ENCODE data around the gene ZFP64.
"Not testable (repeated sequence)": the region's sequence is repeated elsewhere in the genome, so short reads cannot be mapped to it uniquely, and the experiment has no call there.

The ZFP64 gene

DNA sequence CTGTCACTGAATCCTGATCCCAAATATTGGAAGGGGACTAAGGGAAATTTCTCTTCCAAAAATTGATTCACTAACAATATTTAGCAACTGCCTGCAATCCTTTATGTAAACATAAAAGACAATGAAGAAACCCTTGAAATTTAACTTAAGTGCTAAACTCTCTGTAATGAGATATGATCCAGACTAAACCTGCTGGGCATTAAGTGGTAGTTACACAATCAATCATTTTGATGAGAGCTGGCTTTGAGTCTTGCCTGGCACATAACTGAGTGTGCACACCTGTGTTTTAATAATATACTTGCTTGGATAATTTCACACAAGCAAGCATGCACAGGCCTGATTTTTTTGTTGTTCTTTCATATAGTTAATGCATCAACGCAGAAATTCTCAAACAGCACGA, 9.8 kb upstream of the ZFP64 start:
- no peak for DNase-seq (ENCODE audit: low spot score)

DNA sequence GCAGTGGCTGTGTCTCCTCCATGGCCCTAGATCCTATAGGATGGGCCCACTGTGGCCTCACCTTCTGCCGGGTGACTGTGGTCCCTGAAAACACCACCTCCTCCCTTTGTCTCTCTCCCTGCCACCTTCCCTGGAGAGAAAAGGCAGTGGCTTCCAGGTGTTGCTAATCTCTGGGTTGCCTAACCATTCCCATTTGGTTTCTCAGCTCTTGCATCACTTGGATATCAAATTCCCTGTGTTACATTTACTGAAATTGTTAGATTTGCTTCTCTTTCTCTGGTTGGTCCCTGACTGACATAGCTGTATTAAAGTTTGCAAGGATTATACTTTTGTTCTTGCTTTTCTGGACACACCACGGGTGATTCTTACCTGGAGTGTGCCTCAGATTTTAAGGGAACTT, 9.3 kb upstream of the ZFP64 start:
- no peak for DNase-seq (ENCODE audit: low spot score)

DNA sequence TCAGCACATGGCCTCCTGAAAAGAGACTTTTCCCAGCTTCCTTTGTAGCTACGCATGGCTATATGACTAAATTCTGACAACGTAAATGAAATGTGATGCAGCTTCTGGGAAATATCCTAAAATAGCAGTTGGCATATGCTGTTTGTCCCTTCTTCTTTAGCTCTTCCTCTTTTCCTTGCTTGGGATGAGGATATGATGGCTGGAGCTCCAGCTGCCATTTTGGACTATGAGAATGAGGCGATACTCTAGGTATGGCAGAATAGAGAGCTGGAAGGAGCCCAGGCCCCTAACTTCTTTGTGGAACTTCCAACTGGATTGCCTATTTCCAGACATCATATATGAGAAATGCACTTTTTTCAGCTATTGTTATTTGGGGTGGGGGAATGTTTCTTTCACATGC, 5.3 kb upstream of the ZFP64 start:
- DNase-seq (ENCODE audit: low spot score): no peak

DNA sequence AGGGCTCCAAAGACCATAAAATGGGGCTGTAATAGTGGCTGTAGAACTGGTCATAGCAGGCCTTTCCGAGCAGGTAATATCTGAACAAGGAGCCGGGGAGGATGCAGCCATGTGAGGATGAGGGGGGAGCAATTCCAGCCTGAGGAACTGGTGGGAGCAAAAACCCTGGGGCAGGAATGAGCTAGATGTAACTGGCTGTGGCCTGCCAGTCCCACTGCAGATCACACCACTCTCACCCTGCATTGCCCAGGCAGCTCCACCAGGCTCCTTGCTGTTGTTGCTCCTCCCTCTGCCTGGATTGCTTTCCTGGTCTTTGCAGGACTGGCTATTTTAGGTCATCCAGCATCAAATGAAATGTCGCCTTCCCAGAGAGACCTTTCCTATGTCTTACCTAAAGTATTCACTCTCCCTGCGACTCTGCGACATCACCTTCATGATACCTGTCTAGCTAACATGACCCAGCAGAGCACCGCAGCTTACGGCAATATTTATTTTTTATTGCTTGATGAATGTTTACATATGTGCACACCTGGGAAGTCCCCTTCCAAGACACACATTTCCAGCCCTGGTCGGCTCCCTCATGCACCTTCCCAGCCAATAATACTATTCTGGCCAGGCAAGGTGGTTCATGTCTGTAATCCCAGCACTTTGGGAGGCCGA, 2.4 kb upstream of the ZFP64 start:
- no peak for DNase-seq (ENCODE audit: low spot score)

DNA sequence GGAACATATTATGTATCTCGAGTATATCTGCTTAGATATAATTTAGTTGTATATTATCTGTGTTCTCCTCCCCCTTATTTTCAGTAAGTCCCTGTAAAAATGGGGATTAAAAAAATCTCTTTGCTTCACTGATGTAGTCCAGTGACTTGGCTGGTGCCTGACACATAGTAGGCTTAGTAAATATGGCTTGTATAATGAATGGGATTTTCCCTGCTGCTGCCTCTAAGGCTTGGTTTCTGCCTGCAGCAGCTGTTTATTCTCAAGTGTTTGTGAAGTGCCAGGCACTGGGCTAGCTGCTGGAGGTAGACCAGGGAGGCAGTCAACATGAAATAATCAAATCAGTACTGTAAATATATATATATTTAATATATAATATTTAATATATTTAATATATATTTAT, 1.6 kb upstream of the ZFP64 start:
- no peak for DNase-seq (ENCODE audit: low spot score)

DNA sequence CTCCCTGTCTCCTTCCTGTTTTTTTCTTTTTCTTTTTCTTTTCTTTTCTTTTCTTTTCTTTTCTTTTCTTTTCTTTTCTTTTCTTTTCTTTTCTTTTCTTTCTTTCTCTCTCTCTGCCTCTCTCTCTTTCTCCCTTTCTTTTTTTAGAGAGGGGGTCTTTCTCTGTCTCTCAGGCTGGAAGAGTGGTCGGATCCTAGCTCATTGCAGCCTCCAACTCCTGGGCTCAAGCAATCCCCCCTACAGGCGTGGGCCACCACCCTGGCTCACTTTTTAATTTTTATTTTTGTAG, 1.1 kb upstream of the ZFP64 start:
- not testable (repeated sequence) for DNase-seq (ENCODE audit: low spot score)

DNA sequence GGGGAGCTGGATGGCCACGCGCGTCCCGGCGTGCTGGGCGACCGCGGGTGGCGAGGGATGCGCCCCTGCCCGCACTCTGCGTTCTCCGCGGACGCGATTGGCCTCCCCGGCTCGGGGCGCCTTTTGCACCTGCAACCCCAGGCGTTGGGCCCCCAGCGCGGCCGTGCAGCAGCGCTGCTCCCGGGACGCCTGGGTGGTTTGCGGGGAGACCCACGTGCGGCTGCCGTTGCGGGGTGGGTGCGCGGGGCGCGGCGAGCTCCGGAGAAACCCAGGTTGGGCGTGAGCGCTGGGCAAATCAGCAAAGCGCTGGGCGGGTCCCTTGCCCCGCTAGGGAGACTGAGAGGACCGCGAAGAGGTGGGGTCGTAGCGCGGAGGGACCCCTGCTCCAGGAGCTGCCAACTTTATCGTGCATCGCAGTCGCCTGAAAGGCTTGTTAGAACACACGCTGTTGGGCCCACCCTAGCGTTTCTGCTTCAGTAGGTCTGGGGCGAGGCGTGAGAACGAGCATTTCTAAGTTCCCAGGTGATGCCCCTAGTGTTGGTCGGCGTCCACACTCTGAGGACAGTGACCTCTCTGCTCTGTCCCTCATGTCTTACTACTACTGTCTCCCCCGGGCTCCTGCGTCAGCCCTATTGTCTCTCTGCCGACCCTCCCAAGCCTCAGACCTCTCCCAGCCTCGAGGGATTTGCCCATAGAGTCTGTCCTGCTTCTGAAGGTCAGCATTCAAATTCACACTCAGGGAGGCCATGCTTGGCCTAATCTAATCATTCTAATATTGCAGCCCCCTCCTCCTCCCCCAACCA, 538 bp upstream of the ZFP64 start:
- DNase-seq (ENCODE audit: low spot score): peak; percentile 40

DNA sequence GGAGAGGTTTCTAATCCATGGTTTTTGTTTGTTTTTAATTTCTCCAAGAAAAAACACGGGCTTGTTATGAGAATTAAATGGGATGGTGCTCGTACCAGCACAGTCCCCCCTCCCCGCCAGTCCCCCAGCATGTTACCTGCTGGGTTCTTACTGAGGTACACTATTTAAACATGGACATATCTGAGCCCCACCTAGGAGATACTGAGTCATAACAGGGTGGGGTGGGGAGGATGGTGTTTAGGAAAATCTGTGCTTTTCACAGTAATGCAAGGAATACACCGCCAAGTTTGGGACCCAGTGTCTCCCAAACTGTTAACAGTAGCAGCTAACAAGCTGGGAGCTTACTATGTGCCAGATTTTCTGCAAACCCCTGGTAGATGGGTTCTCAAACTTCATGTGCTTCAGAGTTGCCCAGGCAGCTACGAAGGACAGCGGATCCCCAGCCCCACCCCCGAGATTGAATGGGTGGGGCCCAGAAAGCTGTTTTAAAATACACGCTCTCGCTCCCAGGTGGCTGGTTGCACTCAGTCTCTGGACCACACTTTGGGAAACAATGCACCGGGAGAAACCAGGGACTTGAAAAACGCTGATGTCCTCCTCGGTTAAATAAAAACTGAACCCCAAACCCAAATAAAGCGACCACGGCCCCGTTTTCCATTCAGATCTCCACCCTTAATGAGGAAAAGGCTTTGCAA, 995 bp downstream of the ZFP64 start:
- peak; percentile 34 for DNase-seq (ENCODE audit: low spot score)

DNA sequence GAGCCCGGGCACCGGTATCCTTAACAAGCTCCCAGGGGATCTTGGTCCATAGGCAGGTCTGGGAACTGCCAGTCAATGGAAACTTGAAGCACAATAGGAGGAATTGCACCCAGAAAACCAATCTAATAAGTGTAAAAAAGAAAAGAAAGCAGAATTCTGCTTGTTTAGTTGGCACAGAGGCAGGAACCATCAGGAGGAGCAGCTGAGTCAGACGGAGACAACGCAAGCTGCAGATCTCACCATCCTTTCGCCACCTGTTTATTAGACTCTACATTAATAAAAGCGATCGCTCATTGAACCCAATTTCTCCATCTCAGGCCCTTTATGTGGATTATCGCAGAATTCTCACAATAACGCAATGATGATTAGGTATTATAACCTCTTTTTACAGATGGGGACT, 9.8 kb downstream of the ZFP64 start:
- DNase-seq (ENCODE audit: low spot score): no peak

DNA sequence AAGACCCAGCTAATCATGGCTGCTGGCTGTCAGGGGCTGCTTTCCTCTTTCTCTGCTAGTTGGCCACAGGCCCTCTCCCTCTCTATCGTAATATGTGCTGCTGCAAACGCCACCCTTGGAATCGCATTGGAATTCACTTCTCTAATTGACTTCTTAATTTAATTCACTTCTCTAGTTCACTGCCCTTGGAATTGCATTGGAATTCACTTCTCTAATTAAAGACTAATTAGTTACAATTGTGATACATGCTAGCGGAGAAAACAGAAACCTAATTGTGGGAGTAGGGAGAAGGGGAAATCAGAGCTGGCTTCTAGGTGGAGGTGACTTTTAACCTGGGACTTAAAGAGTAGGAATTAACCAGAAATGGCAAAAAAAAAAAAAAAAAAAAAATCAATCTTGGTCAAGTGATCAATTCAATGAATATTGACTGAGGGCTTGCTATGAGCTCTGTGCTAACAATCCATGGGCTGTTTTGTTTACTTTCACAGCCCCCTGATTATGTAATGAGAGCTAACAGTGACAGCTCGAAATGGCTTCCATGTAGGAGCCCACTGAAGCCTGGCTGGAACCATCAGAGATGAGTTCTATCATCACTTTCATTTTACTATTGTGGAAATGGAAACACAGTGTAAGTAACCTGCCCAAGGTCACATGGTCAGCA, 11.3 kb downstream of the ZFP64 start:
- no peak for DNase-seq (ENCODE audit: low spot score)

DNA sequence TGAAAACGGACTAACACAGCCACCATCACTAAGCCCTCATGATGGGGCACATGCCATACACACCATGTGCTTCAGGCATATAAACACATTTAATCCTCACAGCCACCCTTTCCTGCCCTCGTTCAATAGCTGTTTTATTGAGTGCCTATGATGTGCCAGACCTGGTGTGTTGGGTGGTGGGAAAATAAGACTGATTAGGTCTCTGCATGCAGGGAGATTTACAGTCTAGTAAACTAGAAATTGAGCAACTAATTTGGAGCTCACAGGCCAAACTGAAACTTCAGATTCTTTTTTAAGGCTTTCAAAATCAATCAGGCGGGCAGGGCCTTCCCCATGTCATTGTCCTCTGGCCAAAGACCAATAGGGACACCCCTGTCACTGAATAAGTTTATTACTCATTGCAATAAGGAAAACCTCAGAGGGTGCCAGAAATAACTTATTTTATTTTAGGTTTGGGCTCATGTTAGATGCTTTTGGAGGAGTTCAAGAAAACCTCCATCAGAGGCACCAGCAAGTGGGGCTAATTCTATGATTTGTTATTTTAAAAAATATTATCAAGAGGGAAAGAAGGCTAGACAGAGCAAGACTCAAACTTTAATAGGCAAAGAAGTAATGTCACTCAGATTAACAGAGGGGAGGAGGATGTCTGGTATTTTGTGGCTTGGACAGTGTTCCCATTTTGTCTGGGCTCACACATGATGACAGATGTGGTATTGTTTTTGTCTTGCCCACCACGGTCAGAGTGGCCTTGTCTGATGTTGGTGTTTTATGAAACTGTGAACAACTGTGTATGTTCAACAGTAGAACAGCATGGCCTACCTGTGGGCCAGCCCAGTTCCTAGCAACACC, 12.0 kb downstream of the ZFP64 start:
- DNase-seq (ENCODE audit: low spot score): no peak

DNA sequence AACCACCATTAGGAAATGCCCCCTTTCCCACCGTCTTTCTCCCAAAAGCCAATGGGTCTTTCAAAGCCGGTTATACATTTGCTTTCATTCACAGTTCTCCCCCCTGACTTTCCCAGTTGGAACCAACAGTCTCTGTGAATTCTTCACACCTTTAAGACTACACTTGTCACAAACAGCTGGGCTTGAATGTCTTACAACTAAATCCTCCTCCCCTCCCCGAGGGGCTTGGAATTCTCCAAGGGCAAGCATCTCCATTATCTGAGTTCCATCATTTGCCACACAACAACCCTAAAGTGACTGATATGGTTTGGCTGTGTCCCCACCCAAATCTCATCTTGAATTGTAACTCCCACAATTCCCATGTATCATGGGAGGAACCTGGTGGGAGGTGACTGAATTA, 12.9 kb downstream of the ZFP64 start:
- DNase-seq (ENCODE audit: low spot score): no peak

DNA sequence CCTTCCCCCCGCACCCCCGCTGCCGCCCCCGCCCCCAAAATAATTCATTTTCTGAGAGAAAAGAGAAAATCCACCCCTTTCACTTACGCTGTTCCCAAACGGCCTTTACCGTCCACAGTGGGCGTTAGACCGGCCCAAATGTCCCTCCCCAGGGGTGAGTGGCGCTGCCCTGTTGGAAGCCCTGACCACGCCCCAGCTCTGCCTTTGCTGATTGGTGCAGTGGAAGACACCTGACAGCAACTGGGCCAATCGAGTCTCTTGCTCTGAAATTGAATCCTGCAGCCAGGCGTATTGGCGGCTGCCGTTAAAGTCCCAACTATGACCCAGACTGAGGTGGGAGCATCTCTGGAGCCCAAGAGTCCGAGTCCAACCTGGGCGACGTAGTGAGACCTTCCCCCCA, 15.7 kb downstream of the ZFP64 start:
- no peak for DNase-seq (ENCODE audit: low spot score)

DNA sequence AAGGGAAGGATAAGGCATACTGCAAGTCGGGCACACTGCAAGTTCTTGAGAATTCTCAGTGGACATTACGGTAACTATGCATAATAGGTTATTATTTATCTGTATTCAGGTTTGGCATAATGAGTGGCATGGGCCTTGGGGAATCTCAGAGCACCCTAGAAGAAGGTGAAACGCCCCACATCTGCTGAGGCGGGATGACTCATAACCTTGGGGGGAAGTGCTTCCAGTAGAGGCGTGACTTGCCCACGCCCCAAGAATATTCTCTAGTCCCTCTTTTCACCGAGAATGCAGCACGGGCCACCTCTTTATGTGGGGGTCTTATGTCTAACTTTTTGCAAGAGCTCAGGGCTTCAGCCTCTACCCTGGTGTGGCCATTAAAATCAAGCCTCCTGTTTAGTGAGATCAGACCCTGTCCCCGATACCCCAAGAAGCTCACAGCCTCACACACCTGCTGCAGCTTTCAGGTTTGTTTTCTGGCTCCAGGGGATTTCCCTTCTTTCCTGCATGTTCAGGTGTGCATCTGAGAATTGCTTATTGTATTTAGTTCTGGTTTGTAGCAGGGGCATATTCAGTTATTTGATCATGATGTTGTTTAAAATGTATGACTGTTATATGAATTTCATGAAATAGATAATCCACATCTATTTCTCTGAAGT, 19.1 kb downstream of the ZFP64 start:
- no peak for DNase-seq (ENCODE audit: low spot score)

DNA sequence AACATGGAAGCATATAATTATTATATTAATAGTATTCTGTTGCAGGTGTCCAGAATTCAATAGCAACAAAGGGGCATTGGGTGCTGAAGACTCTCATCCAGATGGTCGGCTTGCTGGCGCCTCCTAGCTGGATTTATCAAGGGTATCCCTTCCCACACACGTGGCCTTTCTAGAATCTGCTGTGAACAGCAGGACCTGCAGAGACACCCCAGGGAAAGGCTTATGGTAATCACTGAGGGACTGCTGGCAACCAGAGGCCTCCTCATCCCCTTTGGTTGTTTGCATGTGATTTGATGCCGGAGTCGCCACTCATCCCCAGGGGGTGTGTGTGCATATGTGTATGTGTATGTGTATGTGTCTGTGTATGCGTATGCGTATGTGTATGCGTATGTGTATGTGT, 20.6 kb downstream of the ZFP64 start:
- DNase-seq (ENCODE audit: low spot score): no peak

DNA sequence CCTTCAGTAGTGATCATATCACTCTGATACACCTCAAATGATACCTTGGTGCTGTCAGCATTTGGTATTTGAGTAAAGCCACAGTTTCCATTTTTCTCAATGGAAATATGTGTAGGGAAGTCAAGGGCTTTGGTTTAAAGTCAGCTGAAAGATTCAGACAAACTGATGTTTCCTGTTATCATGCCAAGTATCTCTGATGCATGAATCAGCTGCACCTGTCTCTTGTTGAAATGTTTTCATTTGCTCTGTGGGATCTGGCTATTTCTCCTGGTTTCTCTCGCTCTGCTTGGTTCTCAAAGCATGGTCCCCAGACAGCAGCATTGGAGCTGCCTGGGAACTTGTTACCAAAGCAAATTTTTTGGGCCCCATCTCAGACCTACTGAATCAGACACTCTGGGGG, 23.5 kb downstream of the ZFP64 start:
- no peak for DNase-seq (ENCODE audit: low spot score)

DNA sequence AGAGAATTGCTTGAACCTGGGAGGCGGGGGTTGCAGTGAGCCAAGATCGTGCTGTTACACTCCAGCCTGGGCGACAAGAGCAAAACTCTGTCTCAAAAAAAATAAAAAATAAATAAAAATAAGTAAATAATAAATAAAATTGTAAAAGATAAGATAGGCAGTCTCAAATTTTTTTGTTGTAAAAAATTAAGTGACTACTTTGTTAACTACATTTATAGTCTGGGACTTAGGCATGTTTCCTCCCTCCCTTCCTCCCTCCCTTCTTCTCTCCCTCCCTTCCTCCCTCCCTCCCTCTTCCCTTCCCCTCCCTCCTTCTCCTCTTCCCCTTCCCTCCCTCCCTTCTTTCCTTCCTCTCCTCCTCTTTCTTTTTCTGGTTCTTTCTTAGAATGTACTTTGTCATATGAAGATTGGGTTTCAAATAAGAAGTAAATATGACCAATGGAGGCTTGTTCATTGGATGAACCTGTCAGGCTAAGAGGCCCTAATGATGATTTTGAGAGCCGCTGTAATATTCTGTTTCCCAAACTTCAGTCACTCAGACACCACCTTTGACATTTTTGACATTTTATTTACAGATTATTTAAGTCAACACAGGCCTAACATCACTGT, 24.2 kb downstream of the ZFP64 start:
- DNase-seq (ENCODE audit: low spot score): no peak

DNA sequence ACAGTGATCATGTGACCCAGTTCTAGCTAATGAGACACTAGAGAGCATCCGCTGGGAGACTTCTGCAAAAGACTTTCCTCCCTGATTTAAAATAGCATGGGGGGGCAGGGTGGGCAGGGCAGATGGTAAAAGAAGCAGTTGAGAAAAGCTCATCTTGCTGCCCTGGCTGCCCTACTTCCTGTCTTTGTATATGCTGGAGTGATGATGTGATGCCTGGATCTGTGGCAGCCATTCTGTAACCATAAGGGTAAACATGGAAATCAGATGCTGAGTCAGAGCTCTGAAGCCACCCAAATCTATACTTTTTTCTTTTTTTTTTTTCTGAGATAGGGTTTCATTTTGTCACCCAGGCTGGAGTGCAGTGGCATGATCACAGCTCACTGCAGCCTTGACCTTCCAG, 25.4 kb downstream of the ZFP64 start:
- no peak for DNase-seq (ENCODE audit: low spot score)

DNA sequence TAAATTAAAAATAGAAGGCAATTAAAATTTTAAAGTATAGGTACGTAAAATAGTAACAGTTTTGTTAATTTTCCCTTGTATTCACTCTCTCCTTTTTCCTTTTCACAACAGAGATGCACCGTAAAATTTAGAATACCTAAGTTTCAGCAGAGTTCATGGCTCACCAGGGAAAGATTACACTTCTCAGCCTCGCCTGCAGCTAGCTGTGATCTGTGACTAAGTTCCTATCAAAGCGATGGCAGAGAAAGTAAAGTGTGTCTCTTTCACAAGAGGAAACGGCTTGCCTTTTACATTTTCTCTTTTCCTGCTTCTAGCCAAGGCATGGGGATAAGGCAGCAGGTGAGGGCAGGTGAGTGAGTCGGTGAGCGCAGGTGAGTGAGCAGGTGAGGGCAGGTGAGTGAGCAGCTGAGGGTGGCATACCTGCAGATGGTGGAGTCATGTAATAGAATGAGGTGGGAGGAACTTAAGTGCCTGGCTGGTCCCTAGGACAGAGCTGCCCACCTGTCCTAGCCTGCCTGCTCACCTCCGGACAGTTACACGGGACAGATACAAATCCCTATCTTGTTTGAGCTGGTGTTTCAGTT, 30.9 kb downstream of the ZFP64 start:
- no peak for DNase-seq (ENCODE audit: low spot score)

DNA sequence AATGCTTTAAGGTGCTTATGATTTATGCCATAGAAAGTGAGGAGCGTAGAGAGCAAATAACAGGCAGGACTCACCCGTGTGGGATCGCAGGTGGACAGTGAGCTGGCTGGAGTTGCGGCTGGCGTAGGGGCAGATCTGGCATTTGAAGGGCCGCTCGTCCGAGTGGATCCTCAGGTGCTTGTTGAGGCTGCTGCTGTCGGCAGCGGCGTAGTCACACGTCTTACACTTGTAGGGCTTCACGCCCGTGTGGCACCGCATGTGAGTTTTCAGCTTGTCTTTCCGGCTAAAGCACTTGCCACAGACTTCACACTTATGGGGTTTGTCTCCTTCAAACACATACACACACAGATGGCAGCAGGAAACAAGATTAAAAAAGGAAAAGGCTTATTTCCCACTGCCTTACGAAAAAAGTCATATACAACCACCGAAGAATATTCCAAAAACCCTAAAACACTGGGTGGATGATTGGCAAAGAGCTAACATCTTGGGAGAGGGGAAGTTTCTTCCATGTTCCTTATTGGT, 31.5 kb downstream of the ZFP64 start:
- no peak for DNase-seq (ENCODE audit: low spot score)
